OCI-LY3 (cell line): ENCODE measurements around the gene PNPLA2.

ENCODE experiments used
- CTCF ChIP-seq: fragments of 200-600, 300-600 bp; sonication (generic); IDR thresholded peaks from 2 replicates; pipeline ENCODE4 v1.5.1; 2014; ENCODE audit warnings: antibody characterized with exemption, low read length, low read depth
- EZH2phosphoT487 ChIP-seq: fragments of 200-600 bp; shearing (Covaris generic); IDR thresholded peaks from 2 replicates; pipeline ENCODE4 v1.6.1; 2018; ENCODE audit warnings: antibody characterized with exemption, mixed run types, low read depth

GRCh38 chr11:850775-851763 lies 32.4 kb downstream of the PNPLA2 start:
- TF ChIP-seq EZH2phosphoT487 (no peak), CTCF (peak; percentile 28; the same call in 1 of the 2 replicates)
